OCI-LY7 (cell line): ENCODE results near the gene TMEM69. TPM values are rescaled to one million over a fixed set of nuclear protein-coding genes. Genes with fewer than 3 reads are reported as not detected.

Experiments
- total RNA-seq, 2 experiments: library from RNA; depleted of rRNA in 1 of 2; stranded (reverse); fragments of >200 nt in 1 of 2; shearing (Covaris generic) in 1 of 2; gene quantifications; 2 replicates each; pipeline ENCODE4 v1.2.3, GENCODE V29; 2014 to 2022

Gene TMEM69
- total RNA-seq, 2 experiments from 2014 or later, result 35.8 to 42.2 TPM

Other genes starting within 250 kb of the TMEM69 start
- 4.9 and 5.0 TPM in 2 replicates for gene TESK2, start 197.0 kb upstream of the TMEM69 start, total RNA-seq (2014; rRNA removed; shearing (Covaris generic))
- 6.6 and 9.2 TPM in 2 replicates for gene TESK2, start 197.0 kb upstream of the TMEM69 start, total RNA-seq (2022)
- 2.9 and 7.4 TPM in 2 replicates for gene CCDC163, start 188.1 kb upstream of the TMEM69 start, total RNA-seq (2014; rRNA removed; shearing (Covaris generic))
- gene CCDC163, start 188.1 kb upstream of the TMEM69 start, total RNA-seq (2022), result 17.2 and 21.1 TPM in 2 replicates
- gene MMACHC, start 187.9 kb upstream of the TMEM69 start, total RNA-seq (2014; rRNA removed; shearing (Covaris generic)), result 7.6 and 8.1 TPM in 2 replicates
- gene MMACHC, start 187.9 kb upstream of the TMEM69 start, total RNA-seq (2022), result 13.3 and 15.9 TPM in 2 replicates
- gene PRDX1, start 166.3 kb upstream of the TMEM69 start, total RNA-seq (2014; rRNA removed; shearing (Covaris generic)), result 725 and 814 TPM in 2 replicates
- 851 and 938 TPM in 2 replicates for gene PRDX1, start 166.3 kb upstream of the TMEM69 start, total RNA-seq (2022)
- 110 and 142 TPM in 2 replicates for gene AKR1A1, start 137.4 kb upstream of the TMEM69 start, total RNA-seq (2014; rRNA removed; shearing (Covaris generic))
- gene AKR1A1, start 137.4 kb upstream of the TMEM69 start, total RNA-seq (2022), result 141 and 152 TPM in 2 replicates
- 210 and 267 TPM in 2 replicates for gene NASP, start 104.1 kb upstream of the TMEM69 start, total RNA-seq (2014; rRNA removed; shearing (Covaris generic))
- 373 and 394 TPM in 2 replicates for gene NASP, start 104.1 kb upstream of the TMEM69 start, total RNA-seq (2022)
- 2.8 and 3.2 TPM in 2 replicates for gene CCDC17, start 64.1 kb upstream of the TMEM69 start, total RNA-seq (2014; rRNA removed; shearing (Covaris generic))
- 5.0 and 5.6 TPM in 2 replicates for gene CCDC17, start 64.1 kb upstream of the TMEM69 start, total RNA-seq (2022)
- gene GPBP1L1, start 1.6 kb upstream of the TMEM69 start, total RNA-seq (2014; rRNA removed; shearing (Covaris generic)), result 89.7 and 101 TPM in 2 replicates
- 117 and 130 TPM in 2 replicates for gene GPBP1L1, start 1.6 kb upstream of the TMEM69 start, total RNA-seq (2022)
- 4.6 and 6.3 TPM in 2 replicates for gene IPP, start 62.5 kb downstream of the TMEM69 start, total RNA-seq (2014; rRNA removed; shearing (Covaris generic))
- gene IPP, start 62.5 kb downstream of the TMEM69 start, total RNA-seq (2022), result 13.2 and 17.9 TPM in 2 replicates
- gene MAST2, start 115.4 kb downstream of the TMEM69 start, total RNA-seq (2014; rRNA removed; shearing (Covaris generic)), result 25.5 and 32.1 TPM in 2 replicates
- gene MAST2, start 115.4 kb downstream of the TMEM69 start, total RNA-seq (2022), result 59.6 and 67.2 TPM in 2 replicates